Neural cell (in vitro differentiated cells): ENCODE data around the gene ADISSP. TPM values are rescaled to one million over a fixed set of nuclear protein-coding genes. Genes with fewer than 3 reads are reported as not detected.

Source experiments
- H2AFZ ChIP-seq: fragments of 200-600, 300-800 bp; sonication (generic), shearing (Covaris generic); 2 replicates; pipeline ENCODE4 v1.6.0; 2014; ENCODE audit warnings: low read depth, mild to moderate bottlenecking, antibody characterized with exemption, low read length, moderate library complexity
- H3F3A ChIP-seq: fragments of 200-600 bp; shearing (Covaris generic); 2 replicates; pipeline ENCODE4 v1.6.1; 2016; ENCODE audit warnings: mild to moderate bottlenecking, moderate library complexity, mixed read lengths, antibody characterized with exemption, low read length; ENCODE audit not compliant: insufficient read depth, poor library complexity, severe bottlenecking
- H3K27ac ChIP-seq: fragments of 200-600, 300-800 bp; sonication (generic), shearing (Covaris generic); 2 replicates; pipeline ENCODE4 v1.5.1; 2014; ENCODE audit warnings: mild to moderate bottlenecking, low read length, moderate library complexity
- H3K27me3 ChIP-seq: fragments of 300-800, 200-600 bp; sonication (generic), shearing (Covaris generic); 2 replicates; pipeline ENCODE4 v1.6.0; 2014; ENCODE audit warnings: mild to moderate bottlenecking, low read depth, low read length, moderate library complexity; ENCODE audit not compliant: insufficient read depth
- H3K36me3 ChIP-seq: fragments of 300-800, 200-600 bp; sonication (generic), shearing (Covaris generic); 2 replicates; pipeline ENCODE4 v1.5.1; 2014; ENCODE audit warnings: mild to moderate bottlenecking, antibody characterized with exemption, low read length, moderate library complexity; ENCODE audit not compliant: insufficient read depth
- H3K4me2 ChIP-seq: fragments of 300-800, 200-600 bp; sonication (generic), shearing (Covaris generic); 2 replicates; pipeline ENCODE4 v1.6.0; 2014; ENCODE audit warnings: mild to moderate bottlenecking, low read length
- H3K4me3 ChIP-seq: fragments of 300-800, 200-600 bp; sonication (generic), shearing (Covaris generic); 2 replicates; pipeline ENCODE4 v1.5.1; 2014; ENCODE audit warnings: mild to moderate bottlenecking, low read length, moderate library complexity
- H3K79me2 ChIP-seq: fragments of 200-600 bp; shearing (Covaris generic); replicated peaks from 2 replicates; pipeline ENCODE4 v1.6.0; 2014; ENCODE audit warnings: mild to moderate bottlenecking, low read length, moderate library complexity; ENCODE audit not compliant: insufficient read depth
- H3K9ac ChIP-seq: fragments of 300-800, 200-600 bp; sonication (generic), shearing (Covaris generic); 2 replicates; pipeline ENCODE4 v1.6.1; 2016; ENCODE audit warnings: mild to moderate bottlenecking, low read length, mixed read lengths
- H3K9me2 ChIP-seq: fragments of 200-600 bp; shearing (Covaris generic); 2 replicates; pipeline ENCODE4 v1.6.1; 2016; ENCODE audit warnings: mild to moderate bottlenecking, low read length, mixed read lengths; ENCODE audit not compliant: insufficient read depth
- H3K9me3 ChIP-seq: fragments of 200-600, 300-800 bp; sonication (generic), shearing (Covaris generic); 2 replicates; pipeline ENCODE4 v1.6.1; 2016; ENCODE audit warnings: mild to moderate bottlenecking, mixed run types, low read length, moderate library complexity, mixed read lengths
- H4K20me1 ChIP-seq: fragments of 200-600 bp; shearing (Covaris generic); 2 replicates; pipeline ENCODE4 v1.6.1; 2016; ENCODE audit warnings: mild to moderate bottlenecking, mixed run types; ENCODE audit not compliant: insufficient read depth
- EP300 ChIP-seq: fragments of 450-650 bp; conservative IDR thresholded peaks from 2 replicates; pipeline ENCODE4 v1.6.1; 2014; ENCODE audit warnings: antibody characterized with exemption, mild to moderate bottlenecking, moderate library complexity; ENCODE audit not compliant: poor library complexity, severe bottlenecking
- EZH2 ChIP-seq: fragments of 200-600, 300-800 bp; shearing (Covaris generic), sonication (generic); IDR thresholded peaks from 2 replicates; pipeline ENCODE4 v1.6.1; 2014; ENCODE audit warnings: antibody characterized with exemption, low read length, borderline replicate concordance, mild to moderate bottlenecking; ENCODE audit not compliant: insufficient read depth, poor library complexity, severe bottlenecking
- MXI1 ChIP-seq: fragments of 450-650 bp; conservative IDR thresholded peaks from 2 replicates; pipeline ENCODE4 v1.6.1; 2014; ENCODE audit warnings: antibody characterized with exemption, mild to moderate bottlenecking; ENCODE audit not compliant: poor library complexity, severe bottlenecking
- POLR2AphosphoS5 ChIP-seq: IDR thresholded peaks from 2 replicates; pipeline ENCODE4 v1.6.1; 2012
- RAD21 ChIP-seq: fragments of 450-650 bp; conservative IDR thresholded peaks from 2 replicates; pipeline ENCODE4 v1.6.1; 2014; ENCODE audit warnings: antibody characterized with exemption, mild to moderate bottlenecking, moderate library complexity
- SMC3 ChIP-seq: fragments of 450-650 bp; conservative IDR thresholded peaks from 2 replicates; pipeline ENCODE4 v1.6.1; 2014; ENCODE audit warnings: antibody characterized with exemption, mild to moderate bottlenecking, moderate library complexity; ENCODE audit not compliant: poor library complexity
- TAF1 ChIP-seq: IDR thresholded peaks from 2 replicates; pipeline ENCODE4 v1.6.1; 2012; ENCODE audit warnings: low read depth
- polyA plus RNA-seq: library from polyadenylated mRNA; depleted of rRNA; stranded (reverse); fragments of >200 nt; gene quantifications from 2 replicates; pipeline ENCODE4 v1.2.3, GENCODE V29; 2014
- TF ChIP-seq, protein P1 (sequence below): fragments of 450-650 bp; IDR thresholded peaks from 2 replicates; pipeline ENCODE4 v1.5.1; 2014; ENCODE audit warnings: antibody characterized with exemption, mild to moderate bottlenecking, moderate library complexity; ENCODE audit not compliant: poor library complexity, severe bottlenecking
- TF ChIP-seq, protein P2 (sequence below): IDR thresholded peaks from 2 replicates; pipeline ENCODE4 v1.6.1; 2012; ENCODE audit warnings: borderline replicate concordance

Gene ADISSP
- polyA plus RNA-seq, 1 donor from 2014 or later: 39.8 TPM

DNA sequence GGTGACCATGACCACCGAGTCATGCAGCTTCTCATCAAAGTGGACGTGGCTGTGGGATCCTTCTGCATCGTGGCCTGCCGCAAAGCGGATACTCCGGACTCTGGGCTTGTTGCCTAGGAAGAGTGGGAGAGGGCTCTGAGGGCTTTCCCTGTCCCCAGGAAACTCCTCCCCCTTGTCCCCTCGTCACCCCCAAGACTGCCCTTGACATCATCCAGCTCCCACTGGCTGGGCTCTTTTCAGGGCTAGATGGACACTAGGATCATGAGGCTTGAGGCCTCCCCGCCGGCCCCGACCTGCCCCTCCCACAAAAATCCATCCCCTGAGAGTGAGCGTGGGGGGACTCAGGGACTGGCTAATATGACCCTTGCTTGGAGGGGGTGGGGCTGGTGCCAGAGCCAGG, 9.0 kb downstream of the ADISSP start (continued):
- TF ChIP-seq, protein P1, sequence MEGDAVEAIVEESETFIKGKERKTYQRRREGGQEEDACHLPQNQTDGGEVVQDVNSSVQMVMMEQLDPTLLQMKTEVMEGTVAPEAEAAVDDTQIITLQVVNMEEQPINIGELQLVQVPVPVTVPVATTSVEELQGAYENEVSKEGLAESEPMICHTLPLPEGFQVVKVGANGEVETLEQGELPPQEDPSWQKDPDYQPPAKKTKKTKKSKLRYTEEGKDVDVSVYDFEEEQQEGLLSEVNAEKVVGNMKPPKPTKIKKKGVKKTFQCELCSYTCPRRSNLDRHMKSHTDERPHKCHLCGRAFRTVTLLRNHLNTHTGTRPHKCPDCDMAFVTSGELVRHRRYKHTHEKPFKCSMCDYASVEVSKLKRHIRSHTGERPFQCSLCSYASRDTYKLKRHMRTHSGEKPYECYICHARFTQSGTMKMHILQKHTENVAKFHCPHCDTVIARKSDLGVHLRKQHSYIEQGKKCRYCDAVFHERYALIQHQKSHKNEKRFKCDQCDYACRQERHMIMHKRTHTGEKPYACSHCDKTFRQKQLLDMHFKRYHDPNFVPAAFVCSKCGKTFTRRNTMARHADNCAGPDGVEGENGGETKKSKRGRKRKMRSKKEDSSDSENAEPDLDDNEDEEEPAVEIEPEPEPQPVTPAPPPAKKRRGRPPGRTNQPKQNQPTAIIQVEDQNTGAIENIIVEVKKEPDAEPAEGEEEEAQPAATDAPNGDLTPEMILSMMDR: no peak
- TF ChIP-seq TAF1: no peak

DNA sequence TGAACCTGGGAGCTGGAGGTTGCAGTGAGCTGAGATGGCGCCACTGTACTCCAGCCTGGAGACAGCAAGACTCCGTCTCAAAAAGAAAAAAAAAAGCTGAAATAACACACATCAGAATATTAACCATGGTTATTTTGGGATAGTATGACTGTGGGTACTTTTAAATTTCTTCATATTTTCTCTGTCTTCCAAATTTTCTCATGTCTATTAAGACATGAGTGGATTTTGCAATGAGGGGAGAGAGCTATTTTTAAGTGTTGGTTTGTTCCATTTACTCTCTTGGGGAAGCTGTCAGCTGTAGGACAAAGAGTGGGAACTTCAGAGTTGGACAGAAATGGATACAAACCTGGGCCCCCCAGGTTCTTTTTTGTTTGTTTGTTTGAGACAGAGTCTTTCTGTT, 10.3 kb downstream of the ADISSP start:
- Histone ChIP-seq H3K9ac (no peak overlapping the region), H3K27ac (no peak overlapping the region), H3K4me3 (no peak overlapping the region), H3K9me2 (no peaks in the 10 kb centered on the region), H2AFZ (no peak overlapping the region), H4K20me1 (no peaks in the 10 kb centered on the region), H3K36me3 (no peaks in the 10 kb centered on the region), H3F3A (no peaks in the 10 kb centered on the region), H3K79me2 (no peaks in the 10 kb centered on the region), H3K9me3 (no peaks in the 10 kb centered on the region), H3K4me2 (no peak overlapping the region), H3K27me3 (peaks cover 3% of the 10 kb centered on the region)
- TF ChIP-seq EP300: no peak

DNA sequence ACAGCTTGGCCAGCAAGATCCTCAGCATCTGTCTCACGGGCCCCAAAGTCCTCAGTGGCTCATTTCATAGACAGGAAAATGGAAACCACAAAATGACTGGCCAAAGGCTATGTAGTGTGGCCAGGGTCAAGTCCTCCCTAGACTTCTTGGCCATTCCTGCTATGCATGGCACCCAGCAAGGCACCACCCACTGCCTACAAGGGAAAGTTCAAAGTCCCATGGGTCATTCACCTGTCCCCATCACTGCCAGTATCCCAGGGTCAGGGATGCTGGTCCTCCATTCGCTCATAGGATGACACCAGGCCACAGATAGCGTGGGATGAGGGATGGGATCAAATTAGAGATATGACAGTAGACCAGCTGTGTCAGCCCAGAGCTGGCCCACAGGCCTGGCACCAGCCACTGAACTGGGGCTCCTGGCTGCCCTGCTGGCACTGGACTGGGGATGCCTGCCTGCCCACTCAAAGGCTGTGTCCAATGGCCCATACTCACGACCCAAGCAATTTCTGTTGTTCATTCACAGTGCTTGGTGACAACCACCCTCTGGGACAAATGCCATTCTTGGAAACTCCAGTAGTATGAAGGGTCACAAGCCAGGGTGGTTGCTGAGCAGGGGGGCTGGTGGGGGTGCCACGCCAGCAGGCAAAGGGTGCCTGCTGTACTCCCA, 11.6 kb downstream of the ADISSP start:
- H3K27ac ChIP-seq: no peak overlapping the region
- no peaks in the 10 kb centered on the region for H3F3A ChIP-seq
- H4K20me1 ChIP-seq: no peaks in the 10 kb centered on the region
- H3K4me2 ChIP-seq: no peak overlapping the region
- no peaks in the 10 kb centered on the region for H3K9me2 ChIP-seq
- H3K4me3 ChIP-seq: no peak overlapping the region
- TF ChIP-seq POLR2AphosphoS5: no peak
- TF ChIP-seq, protein P1: no peak
- no peak for TF ChIP-seq TAF1
- no peak for TF ChIP-seq EP300
- no peak for TF ChIP-seq RAD21
- TF ChIP-seq SMC3: no peak
- TF ChIP-seq, protein P2, sequence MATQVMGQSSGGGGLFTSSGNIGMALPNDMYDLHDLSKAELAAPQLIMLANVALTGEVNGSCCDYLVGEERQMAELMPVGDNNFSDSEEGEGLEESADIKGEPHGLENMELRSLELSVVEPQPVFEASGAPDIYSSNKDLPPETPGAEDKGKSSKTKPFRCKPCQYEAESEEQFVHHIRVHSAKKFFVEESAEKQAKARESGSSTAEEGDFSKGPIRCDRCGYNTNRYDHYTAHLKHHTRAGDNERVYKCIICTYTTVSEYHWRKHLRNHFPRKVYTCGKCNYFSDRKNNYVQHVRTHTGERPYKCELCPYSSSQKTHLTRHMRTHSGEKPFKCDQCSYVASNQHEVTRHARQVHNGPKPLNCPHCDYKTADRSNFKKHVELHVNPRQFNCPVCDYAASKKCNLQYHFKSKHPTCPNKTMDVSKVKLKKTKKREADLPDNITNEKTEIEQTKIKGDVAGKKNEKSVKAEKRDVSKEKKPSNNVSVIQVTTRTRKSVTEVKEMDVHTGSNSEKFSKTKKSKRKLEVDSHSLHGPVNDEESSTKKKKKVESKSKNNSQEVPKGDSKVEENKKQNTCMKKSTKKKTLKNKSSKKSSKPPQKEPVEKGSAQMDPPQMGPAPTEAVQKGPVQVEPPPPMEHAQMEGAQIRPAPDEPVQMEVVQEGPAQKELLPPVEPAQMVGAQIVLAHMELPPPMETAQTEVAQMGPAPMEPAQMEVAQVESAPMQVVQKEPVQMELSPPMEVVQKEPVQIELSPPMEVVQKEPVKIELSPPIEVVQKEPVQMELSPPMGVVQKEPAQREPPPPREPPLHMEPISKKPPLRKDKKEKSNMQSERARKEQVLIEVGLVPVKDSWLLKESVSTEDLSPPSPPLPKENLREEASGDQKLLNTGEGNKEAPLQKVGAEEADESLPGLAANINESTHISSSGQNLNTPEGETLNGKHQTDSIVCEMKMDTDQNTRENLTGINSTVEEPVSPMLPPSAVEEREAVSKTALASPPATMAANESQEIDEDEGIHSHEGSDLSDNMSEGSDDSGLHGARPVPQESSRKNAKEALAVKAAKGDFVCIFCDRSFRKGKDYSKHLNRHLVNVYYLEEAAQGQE: no peak
- no peak for TF ChIP-seq MXI1
- TF ChIP-seq EZH2: no peak
- H3K79me2 ChIP-seq: no peaks in the 10 kb centered on the region
- H3K9ac ChIP-seq: no peak overlapping the region
- no peaks in the 10 kb centered on the region for H3K36me3 ChIP-seq
- no peak overlapping the region for H2AFZ ChIP-seq
- H3K9me3 ChIP-seq: no peaks in the 10 kb centered on the region
- H3K27me3 ChIP-seq: peaks cover 16% of the 10 kb centered on the region
